Ishikawa (cell line): ENCODE data around the gene KDM4F.

ENCODE experiments used
- CEBPB ChIP-seq: IDR thresholded peaks from 2 replicates; pipeline ENCODE4 v1.6.1; 2012
- CREB1 ChIP-seq: IDR thresholded peaks from 2 replicates; pipeline ENCODE4 v1.6.1; 2012; ENCODE audit warnings: low read depth
- EGR1 ChIP-seq: IDR thresholded peaks from 2 replicates; pipeline ENCODE4 v1.6.1; 2012
- EP300 ChIP-seq: IDR thresholded peaks from 2 replicates; pipeline ENCODE4 v1.6.1; 2012; ENCODE audit warnings: borderline replicate concordance
- MAX ChIP-seq: IDR thresholded peaks from 2 replicates; pipeline ENCODE4 v1.6.1; 2012
- NFIC ChIP-seq: IDR thresholded peaks from 2 replicates; pipeline ENCODE4 v1.6.1; 2012
- RAD21 ChIP-seq: IDR thresholded peaks from 2 replicates; pipeline ENCODE4 v1.6.1; 2012; ENCODE audit warnings: low read depth
- REST ChIP-seq: IDR thresholded peaks from 2 replicates; pipeline ENCODE4 v1.6.1; 2012; ENCODE audit warnings: low read depth, mild to moderate bottlenecking
- TAF1 ChIP-seq: IDR thresholded peaks from 2 replicates; pipeline ENCODE4 v1.6.1; 2012; ENCODE audit warnings: low read depth, mild to moderate bottlenecking
- TCF12 ChIP-seq: IDR thresholded peaks from 2 replicates; pipeline ENCODE4 v1.6.1; 2012; ENCODE audit warnings: low read depth
- USF1 ChIP-seq: IDR thresholded peaks from 2 replicates; pipeline ENCODE4 v1.6.1; 2012
- YY1 ChIP-seq: IDR thresholded peaks from 2 replicates; pipeline ENCODE4 v1.6.1; 2012; ENCODE audit warnings: low read depth

- TF ChIP-seq USF1: no peak
- TF ChIP-seq RAD21: no peak
- TF ChIP-seq TAF1: no peak
- TF ChIP-seq REST: no peak
- TF ChIP-seq CREB1: no peak
- TF ChIP-seq EP300: no peak
- TF ChIP-seq EGR1: no peak
- no peak for TF ChIP-seq CEBPB
- no peak for TF ChIP-seq NFIC
- no peak for TF ChIP-seq YY1
- no peak for TF ChIP-seq TCF12
- TF ChIP-seq MAX: no peak
These were observed 16.1 kb downstream of the KDM4F start for GRCh38 chr11:95065336-95065735.
